PC-9 (cell line): ENCODE measurements around the gene DRAXIN. TPM values are rescaled to one million over a fixed set of nuclear protein-coding genes. Genes with fewer than 3 reads are reported as not detected.

Experiments used
- BruUV-seq: library from RNA; stranded (reverse); fragments of 400-500 nt; replicated peaks from 2 replicates; lab custom pipeline; 2021; lab: Mats Ljungman, UMichigan
- CTCF ChIA-PET: fragments of 300-600 bp; sonication (Branson Sonifier 250); formaldehyde crosslinking; loops from one replicate; lab custom pipeline; 2022; ENCODE audit warnings: antibody characterized with exemption; lab: Charles Lee
- POLR2A ChIA-PET: fragments of 300-600 bp; sonication (Branson Sonifier 250); formaldehyde crosslinking; loops from one replicate; lab custom pipeline; 2022; ENCODE audit warnings: antibody characterized with exemption; ENCODE audit not compliant: unreplicated experiment; lab: Charles Lee
- DNase-seq, 2 experiments: peaks; one replicate each; pipeline versions ENCODE4 v3.0.0 to v3.0.0-alpha.2; 2015 to 2022; ENCODE audit warnings: mixed read lengths in 1 of 2
- H2AFZ ChIP-seq: fragments of 200-600 bp; sonication (generic); 2 replicates; pipeline ENCODE4 v1.8.1; 2017; ENCODE audit warnings: antibody characterized with exemption
- H3F3A ChIP-seq: fragments of 200-600 bp; sonication (generic); 2 replicates; pipeline ENCODE4 v1.8.1; 2017; ENCODE audit warnings: antibody characterized with exemption, mild to moderate bottlenecking, low read depth; ENCODE audit not compliant: insufficient read depth
- H3K27ac ChIP-seq: fragments of 200-600 bp; sonication (generic); 2 replicates; pipeline ENCODE4 v1.6.1; 2016; ENCODE audit warnings: mixed run types
- H3K27me3 ChIP-seq: fragments of 200-600 bp; sonication (generic); 2 replicates; pipeline ENCODE4 v1.6.1; 2016; ENCODE audit warnings: low read depth, mixed run types; ENCODE audit not compliant: insufficient read depth
- H3K36me3 ChIP-seq: fragments of 200-600 bp; sonication (generic); 2 replicates; pipeline ENCODE4 v1.6.1; 2016; ENCODE audit warnings: low read depth, mixed run types
- H3K4me1 ChIP-seq: fragments of 200-600 bp; sonication (generic); replicated peaks from 2 replicates; pipeline ENCODE4 v1.6.1; 2016; ENCODE audit warnings: mixed run types; ENCODE audit not compliant: insufficient read depth
- H3K4me2 ChIP-seq: fragments of 200-600 bp; sonication (generic); 2 replicates; pipeline ENCODE4 v1.6.1; 2017; ENCODE audit warnings: mixed run types
- H3K4me3 ChIP-seq: fragments of 200-600 bp; sonication (generic); 2 replicates; pipeline ENCODE4 v1.6.1; 2016; ENCODE audit warnings: mixed run types
- H3K79me2 ChIP-seq: fragments of 200-600 bp; sonication (generic); 2 replicates; pipeline ENCODE4 v1.6.1; 2017; ENCODE audit warnings: low read depth, mixed run types
- H3K9me2 ChIP-seq: fragments of 200-600 bp; sonication (generic); 2 replicates; pipeline ENCODE4 v1.8.1; 2017; ENCODE audit warnings: mild to moderate bottlenecking; ENCODE audit not compliant: insufficient read depth
- H3K9me3 ChIP-seq: fragments of 200-600 bp; sonication (generic); 2 replicates; pipeline ENCODE4 v1.8.1; 2016; ENCODE audit warnings: low read depth; ENCODE audit not compliant: insufficient read depth
- H4K20me1 ChIP-seq: fragments of 200-600 bp; sonication (generic); 2 replicates; pipeline ENCODE4 v1.8.1; 2017; ENCODE audit not compliant: insufficient read depth
- EZH2 ChIP-seq: fragments of 200-600 bp; sonication (generic); IDR thresholded peaks from 2 replicates; pipeline ENCODE4 v1.8.0; 2017; ENCODE audit warnings: antibody characterized with exemption, low read depth
- intact Hi-C: fragments of 100-400 bp; cut with micrococcal nuclease; formaldehyde crosslinking; loops from one replicate; pipeline ENCODE4 v1.10.0; 2022; ENCODE audit not compliant: unreplicated experiment
- total RNA-seq: library from RNA; stranded (reverse); gene quantifications from 2 replicates; pipeline ENCODE4 v1.2.3, GENCODE V29; 2021
- TF ChIP-seq, protein P1 (sequence below): fragments of 200-600 bp; sonication (generic); conservative IDR thresholded peaks from 2 replicates; pipeline ENCODE4 v1.6.1; 2017; ENCODE audit warnings: mixed run types, antibody characterized with exemption, mild to moderate bottlenecking, moderate library complexity

DRAXIN gene
- total RNA-seq, 1 experiment from 2014 or later: not detected

DNA sequence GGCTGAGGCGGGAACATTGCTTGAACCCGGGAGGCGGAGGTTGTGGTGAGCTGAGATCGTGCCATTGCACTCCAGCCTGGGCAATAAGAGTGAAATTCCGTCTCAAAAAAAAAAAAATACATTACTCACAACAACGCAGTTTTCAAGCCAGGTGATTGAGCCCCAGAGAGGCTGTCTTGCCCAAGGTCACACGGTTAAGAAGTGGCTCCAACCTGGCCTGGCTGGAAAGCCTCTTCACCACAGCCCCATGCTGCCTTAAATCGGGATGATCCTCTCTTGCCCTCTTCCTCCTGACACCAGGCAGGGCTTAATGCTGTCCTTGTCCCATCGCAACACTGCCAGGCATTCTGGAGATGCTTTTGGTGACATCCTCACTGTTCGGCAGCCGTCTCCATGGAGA lies 21.6 kb downstream of the DRAXIN start:
- H3K27ac ChIP-seq: no peak overlapping the region
- H3K4me1 ChIP-seq: no peaks in the 10 kb centered on the region; the same call in 1 of the 2 replicates
- intact Hi-C loops: no loop called here
- no peak overlapping the region for H2AFZ ChIP-seq
- ChIA-PET CTCF (no interaction called here), POLR2A (no interaction called here)
- H3K79me2 ChIP-seq: no peaks in the 10 kb centered on the region
- no peaks in the 10 kb centered on the region for H4K20me1 ChIP-seq
- H3F3A ChIP-seq: no peaks in the 10 kb centered on the region
- H3K9me3 ChIP-seq: no peaks in the 10 kb centered on the region
- no peaks in the 10 kb centered on the region for H3K36me3 ChIP-seq
- H3K4me2 ChIP-seq: no peak overlapping the region
- no peaks in the 10 kb centered on the region for H3K9me2 ChIP-seq
- H3K27me3 ChIP-seq: peaks cover 12% of the 10 kb centered on the region
- H3K4me3 ChIP-seq: no peak overlapping the region
- TF ChIP-seq, protein P1, sequence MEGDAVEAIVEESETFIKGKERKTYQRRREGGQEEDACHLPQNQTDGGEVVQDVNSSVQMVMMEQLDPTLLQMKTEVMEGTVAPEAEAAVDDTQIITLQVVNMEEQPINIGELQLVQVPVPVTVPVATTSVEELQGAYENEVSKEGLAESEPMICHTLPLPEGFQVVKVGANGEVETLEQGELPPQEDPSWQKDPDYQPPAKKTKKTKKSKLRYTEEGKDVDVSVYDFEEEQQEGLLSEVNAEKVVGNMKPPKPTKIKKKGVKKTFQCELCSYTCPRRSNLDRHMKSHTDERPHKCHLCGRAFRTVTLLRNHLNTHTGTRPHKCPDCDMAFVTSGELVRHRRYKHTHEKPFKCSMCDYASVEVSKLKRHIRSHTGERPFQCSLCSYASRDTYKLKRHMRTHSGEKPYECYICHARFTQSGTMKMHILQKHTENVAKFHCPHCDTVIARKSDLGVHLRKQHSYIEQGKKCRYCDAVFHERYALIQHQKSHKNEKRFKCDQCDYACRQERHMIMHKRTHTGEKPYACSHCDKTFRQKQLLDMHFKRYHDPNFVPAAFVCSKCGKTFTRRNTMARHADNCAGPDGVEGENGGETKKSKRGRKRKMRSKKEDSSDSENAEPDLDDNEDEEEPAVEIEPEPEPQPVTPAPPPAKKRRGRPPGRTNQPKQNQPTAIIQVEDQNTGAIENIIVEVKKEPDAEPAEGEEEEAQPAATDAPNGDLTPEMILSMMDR: no peak
- TF ChIP-seq EZH2: no peak
- no peak for DNase-seq
- BruUV-seq: no TSS peak

DNA sequence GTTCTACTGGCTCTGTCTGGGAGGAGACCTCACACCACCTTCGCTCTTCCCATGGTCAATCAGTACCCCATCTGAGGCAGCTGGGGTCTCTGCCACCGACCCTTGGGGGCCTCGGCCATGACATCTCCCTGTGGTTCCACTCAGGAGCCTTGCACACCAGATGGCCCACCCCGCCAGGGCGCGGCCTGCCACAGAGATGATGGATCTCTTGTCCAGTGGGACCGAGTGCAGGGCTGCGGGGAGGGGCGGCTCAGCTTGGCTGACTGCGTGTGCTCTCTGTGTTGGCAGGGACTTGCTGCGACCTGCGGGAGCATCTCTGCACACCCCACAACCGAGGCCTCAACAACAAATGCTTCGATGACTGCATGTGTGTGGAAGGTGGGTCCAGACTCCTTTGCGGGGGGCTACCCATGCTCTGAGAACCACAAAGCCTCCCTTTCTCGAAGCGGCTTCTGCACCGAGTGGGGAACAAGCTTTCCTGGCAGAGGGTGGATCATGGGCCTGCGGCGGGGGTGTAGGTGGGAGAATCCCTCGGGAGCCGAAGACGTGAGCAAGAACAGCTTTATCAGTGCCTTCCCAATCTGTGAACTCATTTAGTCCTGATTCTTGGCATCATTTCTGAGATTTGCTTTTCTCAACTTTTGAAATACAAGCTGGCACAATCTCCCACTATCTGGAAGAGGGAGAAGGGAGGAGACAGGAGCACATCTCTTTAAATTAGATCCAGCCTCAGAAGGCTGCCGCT lies 23.5 kb downstream of the DRAXIN start:
- TF ChIP-seq, protein P1: no peak
- TF ChIP-seq EZH2: no peak
- H3K79me2 ChIP-seq: no peaks in the 10 kb centered on the region
- H2AFZ ChIP-seq: no peak overlapping the region
- ChIA-PET POLR2A (no interaction called here), CTCF (no interaction called here)
- no peaks in the 10 kb centered on the region for H4K20me1 ChIP-seq
- DNase-seq: no peak
- no TSS peak for BruUV-seq
- H3K27ac ChIP-seq: no peak overlapping the region
- H3K4me3 ChIP-seq: no peak overlapping the region
- H3K4me1 ChIP-seq: no peaks in the 10 kb centered on the region
- H3F3A ChIP-seq: no peaks in the 10 kb centered on the region
- peaks cover 12% of the 10 kb centered on the region for H3K27me3 ChIP-seq
- no peaks in the 10 kb centered on the region for H3K36me3 ChIP-seq
- no peaks in the 10 kb centered on the region for H3K9me3 ChIP-seq
- no peak overlapping the region for H3K4me2 ChIP-seq
- no peaks in the 10 kb centered on the region for H3K9me2 ChIP-seq
- intact Hi-C loops: loop anchor here (5.0 kb wide), 1 partner anchor 473 kb away; no protein-coding TSS in a partner anchor

DNA sequence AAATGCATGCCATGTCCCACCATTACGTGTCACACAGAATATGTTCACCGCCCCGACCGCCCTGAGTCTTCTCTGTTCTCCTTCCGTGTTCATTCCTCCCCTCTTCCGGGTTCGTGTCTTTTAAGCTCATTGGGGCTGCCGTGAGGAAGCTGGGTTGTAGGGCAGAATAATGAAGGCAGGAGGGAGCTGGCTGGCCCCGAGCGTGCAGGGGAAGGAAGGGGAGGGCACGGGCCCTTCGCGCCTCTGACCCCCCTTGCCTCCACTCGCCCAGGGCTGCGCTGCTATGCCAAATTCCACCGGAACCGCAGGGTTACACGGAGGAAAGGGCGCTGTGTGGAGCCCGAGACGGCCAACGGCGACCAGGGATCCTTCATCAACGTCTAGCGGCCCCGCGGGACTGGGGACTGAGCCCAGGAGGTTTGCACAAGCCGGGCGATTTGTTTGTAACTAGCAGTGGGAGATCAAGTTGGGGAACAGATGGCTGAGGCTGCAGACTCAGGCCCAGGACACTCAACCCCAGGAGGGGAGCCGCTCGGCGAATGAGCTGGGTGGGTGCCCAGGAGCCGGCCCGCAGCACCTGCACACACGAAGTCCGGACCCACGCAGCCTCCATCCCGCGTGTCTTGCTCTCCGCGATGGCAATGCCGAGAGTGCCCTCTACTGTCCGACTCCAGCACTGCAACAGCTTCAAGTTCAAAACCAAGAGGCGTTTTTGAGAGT lies 28.0 kb downstream of the DRAXIN start:
- no peak for TF ChIP-seq EZH2
- TF ChIP-seq, protein P1: peak; percentile 92
- CTCF ChIA-PET: interaction anchor here (0.6 to 1.0 kb wide), 2 partner anchors 16 to 67 kb away, joined by 4 to 6 read pairs; partner anchors contain the start of gene AGTRAP
- peak in 1 of 2 experiments; percentile 62 for DNase-seq
- H3K4me1 ChIP-seq: no peaks in the 10 kb centered on the region
- no peak overlapping the region for H2AFZ ChIP-seq
- H3K4me2 ChIP-seq: peak overlapping the region; percentile 68
- H4K20me1 ChIP-seq: no peaks in the 10 kb centered on the region
- no peaks in the 10 kb centered on the region for H3K9me3 ChIP-seq
- H3K27me3 ChIP-seq: peaks cover 12% of the 10 kb centered on the region
- no peaks in the 10 kb centered on the region for H3K9me2 ChIP-seq
- no peak overlapping the region for H3K4me3 ChIP-seq
- H3K79me2 ChIP-seq: no peaks in the 10 kb centered on the region
- intact Hi-C loops: loop anchor here (2.0 to 5.0 kb wide), 2 partner anchors 75 to 477 kb away; no protein-coding TSS in a partner anchor
- no peak overlapping the region for H3K27ac ChIP-seq
- BruUV-seq: no TSS peak
- no peaks in the 10 kb centered on the region for H3F3A ChIP-seq
- POLR2A ChIA-PET: interaction anchor here (0.6 to 0.7 kb wide), 2 partner anchors 9 to 261 kb away, joined by 3 to 6 read pairs; partner anchors contain the start of gene MFN2
- no peaks in the 10 kb centered on the region for H3K36me3 ChIP-seq
